Right lobe of liver (tissue), 4 donors: Measurements from ENCODE around the gene ARSB.

Experiments used
- POLR2A ChIP-seq: fragments of 450-650 bp; IDR thresholded peaks from one replicate; pipeline ENCODE4 v1.6.1; 2017; ENCODE audit warnings: antibody characterized with exemption, mild to moderate bottlenecking
- TF ChIP-seq, protein P1 (sequence below), 4 donors: fragments of 200-600 bp in 3 of 4; fragments of 450-650 bp in 1 of 4; IDR thresholded peaks; one replicate each; pipeline versions ENCODE4 v1.5.1 to v1.8.0; 2016 to 2022; ENCODE audit warnings: antibody characterized with exemption in 4 of 4, mild to moderate bottlenecking in 2 of 4
- donor health status: DM: no; HTN: no; CAD: no.
- donor health status: DM: no; HTN: no; CAD: no.
- donor health status: DM: no; HTN: yes; CAD: no.

- TF ChIP-seq, protein P1, sequence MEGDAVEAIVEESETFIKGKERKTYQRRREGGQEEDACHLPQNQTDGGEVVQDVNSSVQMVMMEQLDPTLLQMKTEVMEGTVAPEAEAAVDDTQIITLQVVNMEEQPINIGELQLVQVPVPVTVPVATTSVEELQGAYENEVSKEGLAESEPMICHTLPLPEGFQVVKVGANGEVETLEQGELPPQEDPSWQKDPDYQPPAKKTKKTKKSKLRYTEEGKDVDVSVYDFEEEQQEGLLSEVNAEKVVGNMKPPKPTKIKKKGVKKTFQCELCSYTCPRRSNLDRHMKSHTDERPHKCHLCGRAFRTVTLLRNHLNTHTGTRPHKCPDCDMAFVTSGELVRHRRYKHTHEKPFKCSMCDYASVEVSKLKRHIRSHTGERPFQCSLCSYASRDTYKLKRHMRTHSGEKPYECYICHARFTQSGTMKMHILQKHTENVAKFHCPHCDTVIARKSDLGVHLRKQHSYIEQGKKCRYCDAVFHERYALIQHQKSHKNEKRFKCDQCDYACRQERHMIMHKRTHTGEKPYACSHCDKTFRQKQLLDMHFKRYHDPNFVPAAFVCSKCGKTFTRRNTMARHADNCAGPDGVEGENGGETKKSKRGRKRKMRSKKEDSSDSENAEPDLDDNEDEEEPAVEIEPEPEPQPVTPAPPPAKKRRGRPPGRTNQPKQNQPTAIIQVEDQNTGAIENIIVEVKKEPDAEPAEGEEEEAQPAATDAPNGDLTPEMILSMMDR (IDR thresholded peaks at IDR 0.05), result no peak
- TF ChIP-seq POLR2A, result no peak
Observed at GRCh38 chr5:78810098-78810920, 174.8 kb downstream of the ARSB start.
